NCI-H69 (cell line): Measurements from ENCODE around the gene SOX1.
A peak's percentile ranks its signal among the peaks of the same experiment; 100 is the strongest.

ENCODE experiments used
- DNase-seq: peaks from one replicate; lab custom pipeline; 2025; lab: John Stamatoyannopoulos, UW

Gene SOX1

DNA sequence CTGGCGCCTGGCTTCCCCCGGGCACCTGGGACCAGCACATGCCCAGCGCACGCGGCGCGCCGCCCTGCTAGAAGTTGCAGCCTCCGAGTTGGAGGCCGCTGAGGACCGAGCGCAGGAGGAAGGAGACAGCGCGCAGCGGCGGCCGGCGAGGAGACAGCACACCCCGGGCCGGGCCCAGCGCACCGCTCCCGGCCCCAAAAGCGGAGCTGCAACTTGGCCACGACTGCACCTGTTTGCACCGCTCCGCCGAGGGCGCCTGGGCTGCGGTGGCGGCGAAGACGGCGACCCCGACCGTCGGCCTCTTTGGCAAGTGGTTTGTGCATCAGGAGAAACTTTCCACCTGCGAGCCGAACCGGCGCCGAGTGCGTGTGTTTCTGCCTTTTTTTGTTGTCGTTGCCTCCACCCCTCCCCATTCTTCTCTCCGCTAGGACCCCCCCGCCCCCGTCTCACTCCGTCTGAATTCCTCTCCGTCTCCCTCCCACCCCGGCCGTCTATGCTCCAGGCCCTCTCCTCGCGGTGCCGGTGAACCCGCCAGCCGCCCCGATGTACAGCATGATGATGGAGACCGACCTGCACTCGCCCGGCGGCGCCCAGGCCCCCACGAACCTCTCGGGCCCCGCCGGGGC, at the start of gene SOX1:
TSS of gene SOX1 (plus strand) at position 34 of the 626 bp plus-strand sequence. CDS start at position 544, 510 bp downstream.
- no peak for DNase-seq

DNA sequence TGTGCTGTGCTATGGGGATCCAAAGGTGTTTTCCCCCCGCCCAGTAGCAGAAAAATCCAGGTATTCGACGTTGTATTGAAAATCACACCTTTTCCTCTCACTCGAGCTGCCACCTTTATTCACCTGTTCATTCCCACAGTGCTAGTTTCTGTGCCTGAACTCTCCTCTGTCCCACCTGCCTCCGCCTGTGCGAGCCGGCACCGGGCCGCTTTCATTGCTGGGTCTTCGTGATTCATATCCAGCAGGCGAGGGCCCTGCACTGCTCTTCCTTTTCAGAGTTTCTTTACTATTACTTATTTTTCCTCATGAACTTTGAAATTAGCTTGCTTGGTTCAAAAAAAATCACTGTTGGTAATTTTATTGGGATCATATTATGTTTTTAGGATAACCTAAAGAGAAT, 42.4 kb upstream of the SOX1 start:
- DNase-seq: no peak

DNA sequence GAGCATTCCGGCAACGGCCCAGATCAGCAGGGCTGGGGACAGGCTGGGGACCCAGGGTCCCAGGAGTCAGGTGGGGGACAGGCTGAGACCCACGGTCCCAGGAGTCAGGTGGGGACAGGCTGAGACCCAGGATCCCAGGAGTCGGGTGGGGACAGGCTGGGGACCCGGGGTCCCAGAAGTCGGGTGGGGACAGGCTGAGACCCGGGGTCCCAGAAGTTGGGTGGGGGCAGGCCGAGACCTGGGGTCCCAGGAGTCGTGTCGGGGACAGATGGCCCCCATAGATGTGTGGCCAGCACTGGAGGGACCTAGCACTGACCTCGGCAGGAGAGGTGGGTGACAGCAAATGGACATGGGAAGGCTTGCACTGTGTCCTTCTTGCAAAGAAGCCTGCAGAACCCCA, 39.7 kb upstream of the SOX1 start:
- DNase-seq: no peak

DNA sequence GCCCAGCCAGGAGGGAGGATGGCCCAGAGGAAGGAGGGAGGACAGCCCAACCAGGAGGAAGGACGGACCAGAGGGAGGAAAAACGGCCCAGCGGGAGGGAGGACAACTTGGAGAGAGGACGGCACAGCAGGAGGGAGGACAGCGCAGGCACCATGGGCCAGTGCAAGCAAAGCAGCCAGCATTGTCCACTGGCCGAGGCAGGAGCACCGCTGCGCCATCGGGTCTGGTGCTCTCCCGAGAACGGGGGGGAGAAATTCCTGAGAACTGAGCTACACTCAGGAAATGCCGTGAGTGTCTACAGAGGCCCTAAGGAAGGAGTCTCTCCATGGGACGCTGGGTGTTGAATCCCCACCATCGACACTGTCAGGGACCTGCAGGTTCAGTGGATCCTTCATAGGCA, 38.5 kb upstream of the SOX1 start:
- DNase-seq: no peak

DNA sequence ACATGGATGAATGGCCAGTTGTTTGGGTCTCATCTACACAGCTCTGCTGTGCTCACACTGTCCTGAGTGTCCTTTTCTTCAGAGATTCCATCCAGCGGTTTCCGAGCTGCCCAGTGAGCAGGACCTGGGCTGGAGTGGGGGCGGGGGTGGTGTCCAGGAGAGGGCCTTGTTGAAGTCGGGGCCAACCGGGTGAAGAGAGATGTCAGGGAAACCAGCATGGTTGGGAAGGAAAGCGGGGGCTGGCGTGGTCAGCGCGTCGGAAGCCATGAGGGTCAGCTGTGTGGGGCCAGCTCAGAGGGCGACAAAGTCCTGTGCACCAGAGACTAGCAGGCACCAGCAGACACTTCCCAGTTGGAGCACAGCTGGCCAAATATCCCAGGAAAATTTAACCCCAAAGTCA, 37.8 kb upstream of the SOX1 start:
- no peak for DNase-seq

DNA sequence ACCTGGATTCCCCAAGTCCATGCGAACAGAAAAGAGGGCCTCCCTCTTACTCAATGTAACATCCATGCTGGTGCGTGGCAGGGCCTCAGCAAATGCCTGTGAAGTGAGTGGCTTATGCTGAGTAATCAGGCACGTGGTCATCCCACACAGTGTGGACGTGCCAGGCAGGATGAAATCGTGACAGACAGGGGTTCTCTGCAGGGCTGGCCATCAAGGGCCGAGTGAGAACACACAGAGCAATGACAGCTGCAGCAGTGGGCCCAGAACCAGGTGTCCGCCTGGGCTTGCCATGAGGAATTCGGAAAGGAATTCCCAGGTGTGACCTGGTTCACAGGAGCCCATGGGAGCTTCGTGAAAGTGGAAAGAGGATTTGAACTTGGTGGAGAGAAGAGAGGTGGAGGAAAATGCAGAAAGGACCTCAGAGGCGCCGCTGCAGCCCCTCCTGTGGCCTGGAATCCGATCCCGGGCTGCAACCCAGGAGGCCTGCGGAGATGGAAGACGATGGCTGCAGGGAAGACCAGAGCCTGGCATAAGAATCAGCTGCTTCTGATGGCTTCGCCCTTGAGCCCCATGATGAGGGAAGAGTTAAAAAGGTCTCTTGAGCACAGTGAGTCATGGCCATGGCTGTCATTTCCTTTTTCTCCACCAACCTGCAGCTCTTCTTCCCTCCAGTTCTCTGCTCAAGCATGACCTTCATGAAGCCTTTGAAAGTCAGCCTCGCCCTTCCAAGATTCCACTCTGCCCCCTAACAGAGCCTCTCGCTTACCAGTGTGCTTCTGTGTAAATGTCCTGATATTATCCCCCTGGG, 34.6 kb upstream of the SOX1 start:
- DNase-seq: peak; percentile 69

DNA sequence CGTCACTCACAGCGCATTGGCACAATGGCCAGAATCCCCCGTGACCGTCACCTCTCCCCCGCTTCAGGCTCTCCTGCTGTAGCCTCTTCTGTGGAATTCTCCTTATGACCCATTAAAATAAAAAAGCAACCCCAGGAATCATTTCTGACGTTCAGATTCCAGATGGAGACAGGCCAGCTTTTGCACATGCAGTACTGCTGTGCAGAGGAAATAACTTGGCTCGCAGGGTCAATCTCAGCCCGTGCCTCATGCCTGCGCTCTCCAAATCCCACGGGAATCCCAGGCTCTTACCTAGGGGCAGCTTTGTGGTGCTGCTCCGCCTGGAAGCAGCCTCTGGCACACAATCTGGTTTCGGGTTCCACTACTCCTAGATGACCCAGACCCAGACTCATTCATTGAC, 32.7 kb upstream of the SOX1 start:
- peak; percentile 90 for DNase-seq

DNA sequence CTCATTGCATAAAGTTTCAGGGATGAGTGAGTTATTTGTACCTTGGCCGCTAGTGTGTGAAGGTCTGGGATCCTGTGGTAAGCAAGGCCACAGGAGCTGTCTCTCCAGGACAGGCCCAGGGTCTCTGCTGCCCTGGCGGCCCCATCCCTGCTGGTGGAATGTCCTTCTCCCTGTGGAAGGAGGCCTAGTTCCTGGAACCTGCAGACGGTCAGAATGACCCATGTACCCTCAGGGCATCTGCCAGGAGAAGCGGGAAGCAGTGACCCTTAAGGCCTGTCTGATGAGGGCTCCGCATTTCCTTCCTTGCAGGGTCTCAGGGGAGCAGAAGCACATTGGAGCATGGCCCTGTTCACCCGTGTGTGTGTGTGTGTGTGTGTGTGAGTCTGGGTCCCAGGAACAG, 32.1 kb upstream of the SOX1 start:
- no peak for DNase-seq

DNA sequence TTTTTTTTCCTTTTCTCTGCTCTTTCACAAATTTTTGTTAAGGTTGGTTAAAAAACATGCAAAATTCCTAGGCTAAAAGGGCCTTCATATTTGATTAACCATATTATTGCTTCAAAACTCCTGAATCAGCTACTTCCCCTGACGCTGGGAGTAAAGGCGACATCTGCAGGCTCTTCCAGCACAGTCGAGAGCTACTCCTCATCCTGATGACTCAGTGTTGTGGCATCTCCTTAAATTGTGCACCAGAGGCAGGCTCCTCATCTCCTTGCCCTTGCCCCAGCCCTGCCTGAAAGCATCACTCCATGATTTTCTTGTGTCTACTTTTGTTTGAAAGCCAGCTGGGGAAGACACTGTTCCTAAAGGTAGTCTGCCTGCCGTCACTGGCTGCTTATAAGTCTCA, 24.5 kb upstream of the SOX1 start:
- no peak for DNase-seq

DNA sequence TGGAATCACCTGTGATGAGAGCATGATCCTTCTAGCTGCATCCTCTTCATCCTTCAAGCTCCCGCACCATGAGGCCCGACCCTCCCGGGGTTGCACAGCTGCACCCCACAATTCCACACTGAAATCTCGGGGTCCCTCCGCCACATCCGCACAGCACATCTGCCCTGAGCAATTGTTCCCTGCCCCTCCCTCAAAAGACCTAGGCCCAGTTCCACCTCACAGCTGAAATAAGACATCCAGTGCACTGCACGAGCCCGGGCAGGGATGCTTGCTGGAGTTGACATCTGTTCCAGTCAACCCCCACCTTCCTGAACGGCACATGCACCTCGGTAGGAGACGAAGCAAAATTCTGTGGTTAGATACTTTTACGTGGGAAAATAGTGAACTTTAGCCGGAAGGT, 14.7 kb upstream of the SOX1 start:
- no peak for DNase-seq

DNA sequence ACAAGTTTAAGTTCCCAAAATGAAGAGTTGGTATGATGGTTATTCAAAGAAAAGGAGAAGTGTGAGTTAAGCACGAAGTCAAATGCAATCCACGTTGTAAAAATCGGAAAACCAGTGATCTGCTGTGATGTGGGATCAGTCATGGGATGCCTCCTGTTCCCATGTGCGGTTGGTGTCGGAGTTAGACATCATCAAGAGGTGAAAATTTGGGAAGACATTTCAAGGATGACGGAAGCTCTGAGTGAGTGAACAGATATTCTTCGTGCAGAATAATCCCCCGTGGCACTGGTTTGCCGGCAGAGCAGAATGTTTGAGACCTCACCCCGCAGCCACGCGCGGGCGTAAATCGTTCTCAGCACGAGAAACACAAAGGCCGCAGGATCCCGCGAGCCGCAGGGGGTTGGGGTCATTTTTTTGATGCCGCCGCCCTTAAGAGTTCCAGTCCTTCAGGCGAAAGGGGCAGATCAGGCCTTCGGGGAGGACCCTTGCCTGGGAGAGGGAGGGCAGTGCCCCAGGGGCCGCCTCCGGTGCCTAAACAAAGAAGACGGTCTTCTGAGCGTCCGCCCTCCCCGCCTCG, 13.7 kb upstream of the SOX1 start:
- no peak for DNase-seq

DNA sequence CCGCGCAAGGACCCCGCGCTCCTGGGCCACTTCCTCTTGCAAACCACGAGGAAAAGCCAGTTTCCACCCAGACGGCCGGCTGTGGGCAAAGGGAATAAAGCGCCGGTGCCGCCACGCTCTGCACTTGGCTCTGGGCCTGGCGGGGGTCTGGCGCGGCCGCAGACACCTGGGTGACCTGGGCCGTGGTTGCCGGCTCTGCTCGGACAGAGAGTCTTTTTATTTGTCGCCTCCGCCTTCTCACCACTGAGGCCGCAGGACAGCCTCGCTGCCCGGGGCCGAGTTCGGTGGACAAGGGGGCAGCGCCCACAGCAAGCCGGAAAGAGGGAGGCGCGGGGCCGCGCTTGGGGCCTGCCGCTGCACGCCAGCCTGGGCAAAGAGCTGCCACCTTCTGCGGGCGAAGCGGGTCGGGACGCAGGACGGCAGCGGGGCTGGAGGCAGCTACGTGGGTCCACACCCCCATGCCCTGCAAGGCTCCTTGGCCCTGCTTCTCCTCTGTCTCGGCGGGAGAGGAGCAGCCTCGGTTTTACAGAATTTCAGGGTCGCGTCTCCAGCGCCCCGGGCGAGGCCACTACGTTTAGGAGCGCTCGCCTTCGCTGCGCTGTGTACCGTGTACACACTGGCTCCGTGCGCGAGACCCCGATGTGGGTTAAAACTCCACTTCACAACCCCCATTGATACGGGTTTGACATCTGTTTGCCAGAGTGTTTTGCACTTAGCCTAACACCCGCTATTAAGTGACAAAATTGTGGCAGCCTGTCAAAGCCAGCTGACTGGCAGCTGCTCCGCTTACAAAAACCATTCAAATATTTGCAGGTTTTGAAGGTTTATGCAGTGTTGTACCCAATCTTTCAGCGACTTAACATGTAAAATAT, 13.0 kb upstream of the SOX1 start:
- no peak for DNase-seq

DNA sequence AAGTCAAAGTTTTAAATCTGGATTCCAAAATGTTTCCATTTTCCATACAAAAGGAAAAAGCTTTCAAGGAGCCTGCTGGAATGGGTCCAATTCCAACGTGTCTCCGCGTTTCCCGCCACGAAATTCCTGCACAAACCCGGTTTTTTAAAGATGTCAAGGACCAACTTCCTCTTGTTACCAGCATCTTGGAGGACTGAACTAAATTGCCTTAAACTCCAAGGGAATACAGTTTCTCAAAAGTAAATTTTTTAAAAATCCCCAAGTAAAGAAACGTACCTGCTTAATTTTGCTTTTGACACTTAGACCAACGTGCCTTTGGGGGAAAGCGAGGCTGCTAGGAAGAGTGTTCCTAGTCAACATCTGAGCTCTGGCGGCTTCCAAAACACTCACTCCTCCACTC, 12.3 kb upstream of the SOX1 start:
- DNase-seq: no peak

DNA sequence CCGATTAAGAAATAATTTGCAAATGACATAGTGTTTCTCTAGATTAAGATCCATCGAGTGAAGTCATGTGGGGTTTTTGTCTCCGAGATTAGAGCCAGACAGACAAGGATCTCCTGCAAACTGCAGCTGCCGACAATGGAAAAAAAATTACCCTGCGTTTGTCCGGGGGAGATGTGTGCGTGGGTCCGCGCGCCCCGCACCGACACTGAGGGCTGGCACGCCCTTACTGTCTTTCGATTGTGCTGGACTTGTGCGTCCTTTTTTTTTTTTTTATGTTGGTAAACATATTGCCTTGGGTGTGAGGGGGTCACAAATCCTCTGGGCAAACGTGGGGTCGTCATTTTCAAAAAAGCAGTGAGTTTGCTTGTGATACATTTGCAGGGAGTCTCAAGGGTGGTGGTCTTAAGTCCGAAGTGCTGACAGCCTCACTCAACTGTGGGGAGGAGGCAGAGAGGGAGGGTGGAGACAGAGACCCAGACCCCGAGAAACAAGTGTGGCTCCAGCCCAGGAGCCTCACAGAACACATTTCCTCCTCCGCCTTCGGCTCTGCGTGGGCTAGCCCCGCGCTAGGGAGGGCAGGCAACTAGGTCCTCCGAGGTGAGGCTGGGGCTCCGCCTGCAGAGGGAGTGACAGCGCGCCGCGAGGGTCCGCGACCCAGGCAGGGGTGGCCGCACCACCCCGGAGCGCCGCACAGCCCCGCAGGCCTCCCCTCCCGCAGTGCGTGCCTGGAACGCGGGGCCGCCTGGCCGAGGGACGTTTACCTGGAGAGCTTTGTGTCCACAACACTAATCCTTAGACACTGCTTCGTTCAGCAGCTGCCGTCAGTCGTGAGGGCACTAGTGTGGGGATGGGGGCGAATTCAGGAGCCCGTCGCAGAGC, 11.7 kb upstream of the SOX1 start:
- peak; percentile 65 for DNase-seq

DNA sequence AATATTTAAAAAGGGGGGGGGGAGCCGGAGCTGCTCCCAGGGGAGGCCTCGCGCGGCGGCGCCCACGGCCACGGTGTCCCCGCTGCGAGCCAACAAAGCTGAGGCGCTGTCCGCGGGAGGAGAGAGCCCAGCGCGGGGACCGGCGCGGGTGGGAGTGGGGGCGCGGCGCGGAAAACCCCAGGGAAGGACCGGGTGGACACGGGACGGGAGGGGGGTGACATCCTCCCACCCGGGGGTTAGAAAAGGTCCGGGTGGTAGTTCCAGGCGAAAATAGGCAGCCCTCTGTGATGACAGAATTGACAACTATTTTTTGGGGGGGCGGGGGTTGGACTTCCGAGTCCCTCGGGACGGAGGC, 11.1 kb upstream of the SOX1 start:
- no peak for DNase-seq

DNA sequence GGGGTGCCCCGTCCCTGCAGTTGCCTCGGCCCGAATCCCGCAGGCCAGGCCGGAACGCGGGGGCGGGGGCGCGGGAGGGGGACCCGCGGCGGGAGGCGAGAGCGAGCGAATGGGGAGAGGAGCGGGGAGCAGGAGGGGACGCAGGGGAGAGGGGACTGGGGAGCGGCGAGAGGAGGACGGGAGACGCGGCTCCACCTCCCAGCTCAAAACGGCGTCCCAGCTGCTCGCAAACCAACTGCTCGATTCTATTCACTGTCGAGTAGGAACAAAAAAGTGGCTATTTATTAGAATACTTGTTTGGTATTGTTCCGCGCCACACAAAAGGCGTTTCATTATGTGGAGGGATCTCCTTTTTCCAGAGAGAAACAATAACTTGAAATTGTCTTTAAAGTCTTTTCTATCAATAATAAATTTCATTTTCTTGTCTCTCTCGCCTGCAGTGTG, 10.6 kb upstream of the SOX1 start:
- peak; percentile 54 for DNase-seq

DNA sequence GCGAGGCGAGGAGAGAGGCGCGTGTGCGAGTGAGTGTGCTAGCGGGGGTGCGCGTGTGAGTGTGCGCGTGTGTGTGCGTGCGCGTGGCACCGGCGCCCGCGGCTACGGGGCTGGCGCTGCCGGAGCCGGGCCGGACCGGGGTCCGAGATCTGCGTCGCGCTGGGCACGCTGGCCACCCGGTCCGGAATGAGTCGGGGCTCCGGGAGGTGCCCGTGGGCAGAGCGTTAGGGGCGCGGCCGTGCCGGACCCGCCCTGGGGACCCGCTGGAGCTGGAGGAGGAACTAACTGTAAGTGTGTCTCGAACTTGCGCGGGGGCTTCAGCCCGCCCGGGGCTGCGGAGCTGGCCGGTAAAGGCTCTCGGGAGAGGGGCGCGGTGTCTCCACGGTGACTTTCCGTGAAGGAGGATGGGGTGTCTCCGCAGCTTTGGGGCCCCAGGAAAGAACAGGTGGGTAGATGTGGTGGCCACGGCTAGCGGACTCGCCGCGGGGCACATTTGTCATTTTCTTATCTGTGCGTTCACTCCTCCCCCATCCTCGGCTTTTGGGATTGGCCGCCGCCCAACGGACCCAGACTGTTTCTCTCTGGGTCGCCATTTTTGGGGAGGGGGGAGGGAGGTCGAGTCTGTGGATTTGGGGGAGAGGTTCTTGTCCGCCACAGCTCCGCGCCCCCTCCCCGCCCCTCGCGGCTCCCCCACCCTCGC, 10.1 kb upstream of the SOX1 start:
- DNase-seq: peak; percentile 45

DNA sequence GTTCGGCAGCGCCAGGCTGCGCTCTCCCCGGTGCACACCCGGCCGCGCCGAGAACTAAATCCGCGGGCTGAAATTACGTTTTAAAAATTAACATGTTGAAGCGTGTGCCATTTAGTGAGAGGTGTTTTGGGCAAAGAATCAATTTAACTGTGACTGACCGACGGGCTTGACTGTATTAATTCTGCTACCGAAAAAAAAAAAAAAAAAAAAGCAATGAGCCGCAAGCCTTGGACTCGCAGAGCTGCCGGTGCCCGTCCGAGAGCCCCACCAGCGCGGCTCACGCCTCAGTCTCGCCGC, 9.6 kb upstream of the SOX1 start:
- no peak for DNase-seq

DNA sequence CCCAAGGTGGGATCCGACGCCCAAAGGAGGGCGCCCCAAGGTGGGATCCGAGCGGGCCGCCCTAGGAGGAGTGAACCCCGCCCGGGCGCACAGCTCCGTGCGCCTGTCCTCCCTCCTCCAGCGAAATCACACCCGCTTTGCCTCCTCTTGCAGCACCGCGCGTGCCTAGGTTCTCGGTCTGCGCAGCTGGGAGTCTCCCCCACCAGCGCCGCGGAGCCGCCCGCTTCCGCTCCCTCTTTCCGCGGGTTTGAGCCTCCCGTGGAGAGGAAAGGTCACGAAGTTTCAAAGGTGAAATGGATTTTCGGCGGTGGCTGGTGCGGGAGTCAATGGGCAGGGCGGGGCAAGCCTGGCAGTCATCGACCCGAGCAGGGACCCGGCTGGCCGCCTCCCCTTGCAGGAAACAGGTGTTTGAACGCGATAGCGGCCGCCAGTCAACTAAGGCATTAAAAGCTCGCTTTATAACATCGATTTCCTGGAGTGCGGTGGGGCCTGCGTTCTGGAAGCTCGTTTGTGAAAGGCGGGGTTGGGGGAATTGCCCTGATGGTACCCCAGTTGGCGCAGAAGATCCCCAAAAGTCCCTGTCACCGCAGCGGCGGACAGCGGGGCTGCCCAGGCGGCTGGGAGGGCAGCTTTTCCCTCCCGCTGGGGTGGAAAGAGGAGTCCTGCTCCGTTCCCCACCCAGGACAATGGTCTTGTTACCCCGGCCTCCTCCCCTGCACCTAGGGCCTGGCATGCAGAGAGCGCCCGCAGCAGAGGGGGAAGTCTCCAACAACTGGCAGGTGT, 9.0 kb upstream of the SOX1 start:
- peak; percentile 41 for DNase-seq

DNA sequence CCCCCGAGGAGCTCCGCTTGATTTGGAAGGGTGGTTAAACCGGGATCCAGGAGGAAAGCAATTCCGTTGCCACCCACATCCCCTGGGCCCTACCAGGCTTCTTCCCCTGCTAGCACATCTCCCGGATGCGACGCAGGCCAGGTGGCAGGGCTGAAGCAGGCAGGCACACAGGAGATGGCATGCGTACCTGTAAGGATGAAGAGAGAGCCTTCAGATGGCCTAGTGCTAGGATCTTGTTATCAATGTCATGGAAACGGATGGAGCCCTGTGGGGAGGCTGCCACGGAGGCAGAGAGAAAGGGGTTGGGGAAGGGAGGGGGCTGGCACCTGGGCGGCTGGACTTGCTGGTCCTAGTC, 8.5 kb upstream of the SOX1 start:
- no peak for DNase-seq
